C4-2B (cell line): ENCODE data around the gene CCDC3.

Experiments used
- CTCF ChIP-seq: fragments of 450-650 bp; conservative IDR thresholded peaks from 2 replicates; pipeline ENCODE4 v1.5.1; 2017; ENCODE audit warnings: mild to moderate bottlenecking
- ZFX ChIP-seq: fragments of 450-650 bp; IDR thresholded peaks from 2 replicates; pipeline ENCODE4 v1.6.1; 2017

DNA sequence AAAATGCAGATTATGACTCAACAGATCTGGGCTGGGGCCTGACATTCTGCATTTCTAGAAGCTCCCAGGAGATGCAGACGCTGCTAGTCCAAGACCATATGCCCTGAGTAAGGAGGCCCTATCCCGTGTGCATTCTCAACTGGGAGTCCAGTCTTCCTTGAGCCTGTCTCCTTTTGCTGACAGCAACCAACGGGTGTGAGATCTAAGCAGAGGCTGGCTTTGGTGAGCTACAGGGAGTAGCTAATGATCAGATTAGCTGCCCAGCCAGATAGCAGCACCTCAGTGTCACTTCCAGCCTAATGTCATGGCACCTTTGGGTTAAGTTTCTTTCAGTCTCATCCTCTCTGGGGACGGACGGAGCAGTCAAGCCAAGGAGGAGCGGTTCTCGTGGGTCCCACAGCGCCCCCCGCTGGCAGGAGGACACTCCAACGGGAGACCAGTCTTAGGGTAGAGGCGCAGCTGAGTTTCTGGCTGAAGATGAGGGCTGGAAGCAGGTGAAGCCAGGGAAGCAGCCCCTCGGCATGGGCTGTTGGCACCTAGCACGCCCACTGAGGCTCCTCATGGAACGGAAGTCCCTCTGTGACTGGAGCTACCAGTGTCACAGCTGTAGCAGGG lies 154.0 kb downstream of the CCDC3 start:
- TF ChIP-seq CTCF: peak; percentile 49
- no peak for TF ChIP-seq ZFX
